M059J (cell line): ENCODE data around the gene FOCAD. TPM values are rescaled to one million over a fixed set of nuclear protein-coding genes. Genes with fewer than 3 reads are reported as not detected.

Source experiments
- DNase-seq: peaks from one replicate; pipeline ENCODE4 v3.0.0-alpha.2; 2012; ENCODE audit warnings: low read depth
- total RNA-seq: library from RNA; depleted of rRNA; stranded (reverse); fragments of >200 nt; shearing (Covaris generic); gene quantifications from 2 replicates; pipeline ENCODE4 v1.2.3, GENCODE V29; 2014

FOCAD gene
- total RNA-seq, 1 experiment from 2014 or later, result 39.6 TPM

DNA sequence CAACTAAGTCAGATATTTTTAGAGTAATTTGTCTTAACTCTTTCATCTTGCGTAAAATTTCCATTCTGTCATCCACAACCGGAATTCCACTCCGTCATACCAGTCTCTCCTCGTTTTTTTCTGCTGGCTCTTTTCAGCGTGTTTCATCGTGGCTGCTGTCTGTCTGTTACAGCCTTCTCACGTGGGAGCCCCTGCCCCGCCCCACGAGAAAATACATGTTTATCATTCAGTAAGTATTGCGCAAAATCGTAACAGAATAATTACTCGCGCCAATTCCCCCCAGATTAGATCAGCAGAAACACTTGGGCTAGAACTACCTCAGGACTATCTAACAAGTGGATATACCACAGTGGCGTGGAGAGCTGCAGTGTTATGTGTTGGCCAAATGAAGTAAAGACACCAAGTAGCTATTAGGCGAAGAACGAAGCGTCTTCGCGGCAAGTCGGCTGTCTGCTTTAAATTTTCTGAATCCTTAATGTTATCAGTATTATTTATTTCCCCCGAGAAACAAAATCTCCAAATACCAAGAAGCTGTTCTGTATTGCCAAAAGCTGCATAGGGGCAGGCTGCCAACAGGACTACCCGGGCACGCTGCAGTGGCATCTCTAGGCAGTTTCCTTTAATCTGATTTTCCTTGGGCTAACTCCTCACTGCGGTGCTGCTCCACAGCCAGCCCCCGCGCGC is 566 bp upstream of the FOCAD start:
- DNase-seq, result peak; percentile 73

DNA sequence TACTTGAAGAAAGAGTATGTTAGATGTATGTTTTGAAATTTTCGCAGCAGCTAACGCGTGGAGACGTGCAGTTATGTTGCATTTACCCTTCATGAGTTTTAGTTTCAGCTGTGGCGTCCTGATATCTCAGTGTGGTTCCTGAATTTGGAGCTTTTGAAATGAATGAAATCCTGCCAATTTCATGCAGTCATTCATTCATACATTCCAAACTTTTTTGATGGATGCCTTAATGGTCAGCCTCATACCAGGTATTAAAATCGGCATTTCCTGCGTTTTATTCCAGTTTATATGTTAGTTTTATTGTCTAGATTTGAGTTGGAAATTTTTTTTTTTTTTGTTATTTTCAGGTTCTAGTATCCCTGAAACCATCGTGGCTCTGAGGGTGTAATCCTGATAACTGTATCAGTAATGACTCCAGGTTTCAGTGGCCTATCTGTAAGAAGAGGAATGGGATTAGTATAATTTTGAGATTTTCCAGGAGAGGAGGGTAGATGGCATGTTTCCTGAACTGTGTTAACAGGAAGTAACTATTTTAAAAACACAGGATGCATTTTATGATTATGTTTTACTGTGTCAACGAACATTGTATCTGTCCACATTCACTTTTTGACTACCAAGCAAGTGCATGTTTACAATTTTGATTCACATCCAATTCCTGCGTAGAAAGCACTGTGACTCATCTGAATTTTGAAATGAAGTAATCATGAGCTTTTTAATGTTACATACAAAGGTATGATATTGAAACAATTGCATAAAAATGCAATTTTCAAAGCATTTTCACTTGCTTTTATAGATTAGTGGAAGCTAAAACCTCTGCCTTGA is 1.0 kb downstream of the FOCAD start:
- DNase-seq, result peak; percentile 72

DNA sequence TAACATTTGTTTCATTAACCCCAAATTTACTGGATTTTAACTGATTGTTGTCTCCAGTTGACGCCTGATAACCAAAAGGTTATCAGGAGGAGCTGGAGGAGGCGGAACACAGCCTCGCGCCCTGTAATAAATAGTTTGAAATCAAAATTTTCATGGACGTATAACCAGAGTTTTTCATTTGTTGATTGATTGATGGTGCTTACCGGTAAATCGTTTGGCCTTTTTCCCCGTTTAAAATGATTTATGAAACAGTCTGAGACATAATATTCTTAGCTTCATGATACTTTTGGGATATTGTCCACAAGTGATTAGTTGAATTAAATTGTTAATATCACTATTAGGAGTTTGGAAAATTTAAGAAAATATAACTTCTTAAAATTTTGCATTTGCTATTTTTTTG is 1.7 kb downstream of the FOCAD start:
- DNase-seq, result no peak

DNA sequence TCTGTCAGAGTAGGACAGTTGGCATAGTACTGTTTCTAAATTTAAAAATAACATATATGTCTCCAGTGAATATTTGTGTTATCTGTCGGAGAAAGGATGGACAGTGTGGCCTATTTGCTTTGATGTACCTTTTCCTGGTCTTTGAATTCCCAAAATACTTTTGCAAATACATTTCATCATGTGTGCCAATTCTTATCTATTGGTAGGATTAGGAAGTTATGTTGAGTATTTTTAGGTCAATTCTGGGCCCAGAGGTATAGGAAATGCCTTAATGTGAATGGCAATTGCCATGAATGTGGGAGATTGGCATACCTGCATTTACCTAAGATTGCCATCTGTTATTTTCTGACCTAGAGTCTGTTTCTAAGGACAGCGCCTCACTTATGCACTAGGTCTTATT is 5.8 kb downstream of the FOCAD start:
- DNase-seq, result no peak

DNA sequence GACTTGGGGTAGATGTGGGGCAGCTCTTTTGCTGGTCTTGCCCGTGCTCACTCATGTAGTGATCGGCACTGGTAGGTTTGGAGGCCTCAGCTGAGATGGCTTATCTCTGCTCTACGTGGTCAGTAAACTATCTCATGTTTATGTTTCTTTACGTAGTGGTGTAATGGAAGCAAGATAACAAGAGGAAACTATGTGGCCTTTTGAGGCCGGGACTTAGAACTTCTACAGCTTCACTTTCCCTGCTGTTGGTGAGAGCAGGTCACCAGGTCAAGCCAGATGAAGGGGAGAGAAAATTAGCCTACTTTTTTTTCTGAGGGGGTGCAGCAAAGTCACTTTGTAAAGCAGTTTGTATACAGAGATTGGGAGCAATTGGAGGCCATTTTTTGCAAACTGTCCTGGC is 8.5 kb downstream of the FOCAD start:
- no peak for DNase-seq

DNA sequence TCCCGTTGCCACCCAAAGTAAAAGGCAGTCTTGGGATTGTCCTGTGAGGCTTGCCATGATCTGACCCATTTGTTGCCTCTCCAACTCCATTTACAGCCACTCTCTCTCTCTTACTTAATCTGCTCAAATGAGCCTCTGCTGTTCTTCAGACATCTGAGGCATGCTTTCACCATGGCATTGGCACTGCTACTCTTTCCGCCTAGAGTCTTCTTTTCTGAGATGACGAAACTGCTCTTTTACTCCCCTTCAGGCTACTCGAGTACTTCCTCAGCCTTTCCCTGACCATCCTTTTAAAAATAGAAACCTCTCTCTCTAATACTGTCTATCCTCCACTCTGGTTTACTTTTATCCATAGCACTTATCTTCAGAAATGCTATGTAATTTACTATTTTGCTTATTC is 9.0 kb downstream of the FOCAD start:
- DNase-seq, result no peak

DNA sequence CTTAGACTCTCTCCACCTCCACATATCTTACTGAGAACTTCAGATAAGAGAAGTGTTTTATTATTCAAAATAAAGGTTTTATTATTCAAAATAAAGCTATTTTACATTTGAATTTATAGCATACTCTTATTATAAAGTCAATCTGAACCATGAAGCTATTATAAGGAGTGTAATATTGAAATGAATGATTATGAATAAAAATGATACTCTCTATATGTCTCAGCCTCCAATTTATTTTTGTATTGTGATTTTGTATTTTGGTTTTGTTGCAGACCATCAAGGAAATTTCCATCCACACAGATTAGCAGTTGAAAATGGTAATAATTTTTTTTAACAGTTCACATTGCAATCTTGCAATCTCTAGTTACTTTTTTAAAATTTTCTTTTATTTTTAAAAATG is 10.2 kb downstream of the FOCAD start:
- no peak for DNase-seq

DNA sequence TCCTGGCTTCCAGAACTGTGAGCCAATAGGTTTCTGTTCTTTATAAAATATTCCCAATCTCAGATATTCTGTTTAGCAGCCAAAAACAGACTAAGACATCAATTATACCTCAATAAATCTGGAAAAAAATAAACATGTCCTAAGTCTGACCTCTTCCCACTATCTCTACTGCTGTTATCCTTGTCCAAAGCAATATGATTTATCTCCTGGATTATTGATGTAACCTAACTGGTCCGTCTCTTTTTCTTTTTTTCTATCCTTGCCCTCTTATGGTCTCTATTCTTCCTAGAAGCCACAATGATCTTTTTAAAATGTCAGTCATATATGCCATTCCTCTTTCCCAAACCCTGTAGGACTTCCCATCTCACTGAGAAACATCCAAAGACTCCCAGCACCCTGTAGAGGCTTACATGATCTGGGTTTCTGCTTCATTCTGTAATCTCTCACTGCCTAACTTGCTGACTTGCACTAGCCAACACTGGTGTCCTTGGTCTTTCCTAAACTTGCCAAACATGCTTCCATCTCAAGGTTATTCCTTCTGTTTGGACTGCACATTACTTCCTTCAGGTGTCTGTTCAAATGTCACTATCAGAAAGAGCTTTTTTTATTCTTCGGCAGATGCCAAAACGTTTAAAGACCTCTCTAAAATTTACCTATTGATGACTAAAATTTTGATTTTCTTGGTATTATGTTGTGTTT is 13.1 kb downstream of the FOCAD start:
- no peak for DNase-seq

DNA sequence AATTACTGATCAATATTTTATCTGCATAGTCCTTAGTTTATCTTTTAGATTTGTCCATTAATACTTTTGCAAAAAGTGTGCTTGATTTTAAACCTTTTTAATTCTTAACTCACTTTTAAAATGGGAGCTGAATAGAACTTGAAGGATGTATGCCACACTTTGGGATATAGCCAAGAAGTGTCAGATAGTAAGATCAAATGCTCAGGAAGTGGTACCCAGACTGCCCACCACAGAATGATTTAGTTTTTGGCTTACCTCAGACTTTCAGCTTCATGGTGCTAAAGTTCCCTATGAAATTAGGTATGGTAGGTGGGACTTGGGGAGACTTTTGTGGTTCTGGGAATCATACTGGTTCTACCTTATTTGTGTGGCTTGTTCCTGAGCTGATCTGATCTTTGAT is 14.7 kb downstream of the FOCAD start:
- DNase-seq, result peak; percentile 8

DNA sequence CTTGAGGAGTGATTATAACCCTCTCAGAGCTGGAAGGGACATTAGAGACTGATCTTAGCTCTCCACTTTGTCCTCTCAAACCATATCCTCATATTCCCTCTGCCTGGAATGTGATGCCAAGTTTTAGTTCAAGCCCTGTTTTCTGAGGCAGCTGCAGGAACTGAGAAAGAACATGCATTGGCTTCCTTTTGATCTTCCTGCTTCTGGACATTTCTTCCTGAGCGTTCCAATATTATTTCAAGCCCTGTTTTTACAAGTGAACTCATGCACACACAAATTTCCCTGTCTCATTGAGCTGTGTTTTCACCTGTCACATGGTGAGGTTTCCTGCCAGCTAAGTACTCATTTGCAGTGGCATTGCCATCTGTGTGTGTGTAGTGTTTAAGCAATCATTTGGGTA is 17.0 kb downstream of the FOCAD start:
- no peak for DNase-seq

DNA sequence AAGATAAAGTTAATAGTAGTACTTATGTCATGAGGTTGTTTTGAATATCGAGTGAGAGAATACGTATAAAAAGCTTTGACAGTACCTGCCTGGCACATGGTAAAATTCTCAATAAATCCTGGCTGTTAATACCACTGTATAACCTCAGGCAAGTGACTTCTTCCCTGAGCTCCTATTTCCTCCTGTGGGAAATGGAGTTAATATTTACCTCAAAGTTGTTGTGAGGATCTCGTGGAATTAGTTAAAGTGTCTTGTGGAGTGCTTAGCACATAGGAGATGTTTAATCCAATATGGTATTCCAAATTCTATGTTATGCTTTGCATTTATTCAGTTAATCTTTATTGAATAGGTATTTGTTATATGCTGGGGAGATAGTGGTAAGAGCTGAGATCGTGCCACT is 18.5 kb downstream of the FOCAD start:
- DNase-seq, result no peak

DNA sequence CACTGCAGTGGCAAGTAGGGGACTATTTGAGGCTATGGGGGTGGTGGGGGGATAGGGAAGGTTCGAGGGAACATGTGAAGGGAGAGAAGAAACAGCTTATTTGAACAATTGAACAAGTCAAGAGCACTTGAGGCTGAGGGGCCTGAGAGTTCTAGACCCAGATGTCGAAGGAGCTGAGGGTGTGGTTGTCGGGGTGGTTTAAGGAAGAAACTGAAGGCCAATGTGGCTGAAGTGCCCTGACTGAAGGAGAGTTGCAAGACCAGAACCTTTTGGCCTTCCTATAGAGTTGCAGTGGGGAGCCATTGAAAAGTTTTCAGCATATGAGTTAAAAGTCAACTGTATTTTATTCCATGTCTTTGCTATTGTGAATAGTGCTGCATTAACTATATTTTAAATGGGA is 19.1 kb downstream of the FOCAD start:
- DNase-seq, result no peak

DNA sequence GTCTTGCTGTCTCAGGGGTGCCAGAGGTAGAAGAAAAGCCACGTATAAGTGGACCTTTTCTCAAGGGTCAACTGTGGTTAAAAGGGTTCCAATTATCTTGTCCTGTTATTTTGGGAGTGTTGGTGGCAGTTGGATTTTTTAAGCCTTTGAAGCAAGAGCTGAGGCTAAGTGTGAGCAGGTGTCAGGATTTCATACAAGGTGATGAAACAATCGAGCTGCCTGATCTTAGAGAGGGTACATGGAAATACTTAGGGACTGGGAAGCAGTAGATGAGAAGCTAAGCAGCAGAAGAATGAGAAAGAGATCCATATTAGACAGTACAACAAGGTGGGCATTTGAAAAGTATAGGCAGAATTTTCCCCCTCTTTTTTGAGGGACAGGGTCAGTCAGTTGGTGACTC is 23.6 kb downstream of the FOCAD start:
- DNase-seq, result no peak

DNA sequence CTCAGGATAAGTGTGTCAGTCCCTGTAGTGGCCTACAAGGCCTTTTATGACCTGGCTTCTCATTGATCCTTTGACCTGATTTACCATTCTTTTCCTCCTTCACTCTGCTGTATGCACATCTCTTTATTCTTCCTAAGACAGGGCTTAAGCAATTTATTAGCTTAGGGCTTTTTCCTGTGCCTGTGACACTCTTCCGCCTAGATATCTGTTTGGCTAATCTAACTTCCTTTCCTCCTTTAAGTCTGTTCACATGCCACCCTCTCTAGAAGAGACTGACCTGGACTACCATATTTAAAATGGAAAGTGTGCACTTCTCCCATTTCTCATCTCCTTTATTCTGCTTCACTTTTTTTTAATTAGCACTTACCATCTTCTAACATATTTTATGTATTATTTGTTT is 29.1 kb downstream of the FOCAD start:
- no peak for DNase-seq

DNA sequence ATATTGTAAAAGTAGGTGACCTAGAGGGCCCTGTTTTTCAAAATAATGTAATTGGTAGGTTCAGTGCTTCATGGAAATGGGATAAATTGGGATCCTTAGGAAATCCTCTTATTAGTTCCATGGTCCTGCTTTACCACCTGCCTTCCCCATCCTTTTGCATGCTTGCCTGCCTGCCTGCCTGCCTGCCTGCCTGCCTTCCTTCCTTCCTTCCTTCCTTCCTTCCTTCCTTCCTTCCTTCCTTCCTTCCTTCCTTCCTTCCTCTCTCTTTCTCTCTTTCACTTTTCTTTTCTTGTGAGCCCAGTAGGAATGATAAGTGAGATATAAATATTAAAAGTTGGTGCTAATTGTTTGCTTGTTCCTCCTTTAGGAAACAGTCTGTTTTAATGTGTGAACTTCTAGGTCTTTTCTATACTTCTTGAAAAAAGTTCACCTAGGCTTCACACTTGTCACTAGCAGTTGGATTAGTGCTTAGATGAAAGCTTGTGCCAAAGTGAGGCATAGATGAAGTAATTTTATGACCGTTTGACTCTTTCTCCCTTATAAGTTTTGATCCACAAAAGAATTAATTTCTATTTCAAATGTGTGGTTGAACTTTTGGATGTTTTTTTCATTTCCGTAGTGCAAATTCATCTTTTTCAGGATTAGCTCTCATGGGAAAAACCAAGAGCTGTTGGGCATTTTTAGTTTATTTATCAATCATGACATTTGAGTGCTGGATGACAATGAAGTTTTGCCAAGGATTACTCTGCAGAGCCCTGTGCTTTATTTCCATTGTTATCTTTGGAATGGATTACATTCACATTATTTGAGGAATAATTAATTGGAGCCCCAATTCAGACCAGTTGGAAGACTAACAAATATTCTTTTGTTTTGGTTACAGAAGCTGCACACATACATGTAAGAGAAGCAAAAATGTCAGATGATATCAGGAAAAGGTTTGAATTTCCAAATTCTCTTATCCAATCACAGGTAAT is 30.7 kb downstream of the FOCAD start:
- DNase-seq, result no peak

DNA sequence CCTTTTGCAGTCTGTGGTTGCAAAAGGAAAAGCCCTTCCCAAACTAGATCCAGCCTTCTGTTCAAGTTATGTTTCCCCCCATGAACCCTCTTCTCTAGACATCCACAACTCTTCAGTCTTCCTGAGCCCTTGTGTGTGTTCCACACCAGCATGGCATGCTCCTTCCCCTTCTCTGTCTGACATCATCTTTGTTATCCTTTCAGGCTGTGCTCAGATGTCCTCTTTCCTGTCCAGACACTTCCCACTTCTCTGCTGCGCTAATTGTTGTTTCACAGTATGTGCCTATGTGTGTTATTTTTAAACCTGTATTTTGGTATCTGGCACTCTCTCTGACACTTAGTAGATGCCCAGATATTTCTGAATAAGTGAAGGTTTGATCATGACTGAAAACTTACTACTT is 38.2 kb downstream of the FOCAD start:
- peak; percentile 8 for DNase-seq

DNA sequence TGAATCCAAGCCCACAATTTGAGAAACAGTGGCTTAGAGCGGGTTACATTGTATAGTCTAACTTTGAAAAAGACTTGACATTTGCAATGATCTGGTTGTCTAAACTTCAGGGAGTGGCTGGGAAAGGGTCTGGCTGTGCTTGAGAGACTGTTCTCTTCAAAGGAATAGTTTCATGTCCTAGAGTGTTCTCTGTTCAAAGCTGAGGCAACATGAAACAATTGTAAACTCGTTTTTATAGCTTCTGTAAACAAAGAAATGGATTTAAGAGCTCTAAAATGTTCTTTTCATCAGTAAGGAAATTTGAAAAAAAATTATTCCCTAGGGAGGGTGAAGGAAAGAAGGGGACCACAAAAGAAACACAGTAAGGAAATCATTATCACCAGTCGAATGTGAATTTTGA is 41.6 kb downstream of the FOCAD start:
- no peak for DNase-seq

DNA sequence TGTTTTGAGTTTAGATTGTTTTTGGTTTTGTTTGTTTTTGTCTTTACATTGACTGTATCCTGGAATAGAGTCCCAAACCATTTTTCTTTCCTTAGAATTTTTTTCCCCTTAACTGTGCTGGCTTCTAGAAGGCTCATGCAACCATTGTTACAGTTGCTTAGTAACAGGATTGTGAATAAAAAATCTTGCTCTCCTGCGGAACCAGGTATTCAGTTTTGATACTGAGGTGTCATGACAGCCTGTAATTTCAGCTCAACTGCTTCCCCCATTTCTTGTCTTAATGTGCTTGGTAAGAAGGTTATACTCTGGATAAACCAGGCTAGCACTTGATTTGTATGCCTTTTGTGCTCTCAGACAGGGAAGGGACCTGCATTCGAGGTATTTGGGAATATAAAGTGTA is 42.1 kb downstream of the FOCAD start:
- no peak for DNase-seq

DNA sequence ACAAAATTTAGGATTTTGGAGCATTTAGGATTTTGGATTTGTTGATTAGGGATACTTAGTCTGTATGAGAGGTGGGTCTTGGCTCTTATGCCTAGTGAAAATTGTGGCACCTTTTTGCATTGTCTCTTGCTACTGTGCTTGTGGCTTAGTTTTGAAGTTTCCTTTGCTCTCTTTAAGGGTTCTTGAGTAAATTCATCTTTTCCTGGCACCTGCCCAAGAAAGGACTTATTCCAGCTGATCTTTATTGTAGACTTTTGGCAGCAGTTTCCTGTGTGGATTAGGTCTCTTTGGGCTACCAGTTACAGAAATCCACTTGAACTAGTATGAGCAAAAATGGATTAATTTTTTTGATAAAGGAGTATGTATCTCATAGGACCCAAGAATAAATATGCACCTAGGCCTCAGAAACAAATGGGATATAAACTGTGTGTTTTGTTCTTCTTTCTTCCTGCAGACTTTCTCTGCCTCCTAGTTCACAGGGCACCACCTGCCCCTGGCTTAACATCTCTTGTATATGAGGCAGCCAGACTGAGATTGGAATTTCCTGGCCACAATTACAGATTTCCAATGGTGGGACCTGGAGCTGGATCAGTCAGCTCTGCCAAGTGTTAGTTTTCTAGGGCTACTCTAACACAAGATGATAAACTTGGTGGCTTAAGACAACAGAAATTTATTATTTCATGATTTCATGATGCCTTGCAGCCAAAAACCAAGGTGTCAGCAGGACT is 44.6 kb downstream of the FOCAD start:
- DNase-seq, result peak; percentile 65

DNA sequence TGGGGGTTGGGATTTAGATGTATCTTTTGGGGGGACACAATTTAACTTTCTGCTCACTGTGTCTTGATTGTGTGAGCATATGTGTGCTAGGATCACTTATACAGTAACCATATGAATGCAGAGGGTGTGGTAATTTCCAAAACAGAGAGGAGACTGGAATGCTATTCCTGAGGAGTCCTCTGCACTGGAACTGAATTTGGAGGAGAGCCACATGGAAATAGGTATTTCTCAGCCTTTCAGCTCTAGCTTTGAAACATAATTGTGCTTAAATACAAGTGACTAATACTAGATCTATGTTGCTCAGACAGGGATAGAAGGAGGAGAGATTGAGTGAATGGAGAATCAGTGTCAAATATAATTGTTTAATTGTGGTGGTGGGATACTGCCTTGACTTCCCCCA is 45.5 kb downstream of the FOCAD start:
- DNase-seq, result peak; percentile 51

DNA sequence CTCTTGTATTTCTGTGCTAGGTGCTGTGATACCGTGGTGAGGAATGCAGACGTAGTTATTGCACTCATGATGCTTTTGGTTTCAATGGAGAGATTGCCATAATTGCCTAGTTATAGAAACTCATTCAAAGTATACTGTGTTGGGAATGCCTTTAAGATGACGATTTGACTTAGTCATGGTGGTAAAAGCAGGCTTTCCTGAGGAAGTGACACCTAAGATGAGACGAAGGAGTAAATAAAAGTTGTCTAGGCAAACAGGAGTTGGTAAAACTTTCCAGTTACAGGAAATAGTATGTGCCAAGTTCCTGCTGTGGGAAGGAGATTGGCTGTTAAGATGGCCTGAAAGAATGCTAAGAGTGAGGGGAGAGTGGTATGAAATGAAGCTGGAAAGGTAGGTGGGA is 48.1 kb downstream of the FOCAD start:
- peak; percentile 96 for DNase-seq
